Stomach smooth muscle (tissue), 2 donors: Measurements from ENCODE around the gene SNTG2.

Experiments
- H3K27ac ChIP-seq: one replicate; pipeline ENCODE4 v1.7.0; 2013; ENCODE audit warnings: mild to moderate bottlenecking, low read length, inconsistent platforms
- H3K27me3 ChIP-seq, 2 donors: one replicate each; pipeline ENCODE4 v1.7.0; 2013; ENCODE audit warnings: low read length in 2 of 2; ENCODE audit not compliant: insufficient read depth in 2 of 2, control insufficient read depth in 1 of 2
- H3K36me3 ChIP-seq, 2 donors: one replicate each; pipeline ENCODE4 v1.7.0; 2013; ENCODE audit warnings: low read length in 2 of 2; ENCODE audit not compliant: control insufficient read depth in 2 of 2, insufficient read depth in 2 of 2
- H3K4me1 ChIP-seq: one replicate; pipeline ENCODE4 v1.7.0; 2013; ENCODE audit warnings: low read length; ENCODE audit not compliant: control insufficient read depth, insufficient read depth
- H3K4me3 ChIP-seq, 2 donors: one replicate each; pipeline ENCODE4 v1.7.0; 2013; ENCODE audit warnings: low read length in 2 of 2
- H3K9ac ChIP-seq, 2 donors: one replicate each; pipeline ENCODE4 v1.7.0; 2013; ENCODE audit warnings: low read length in 2 of 2, mild to moderate bottlenecking in 1 of 2
- H3K9me3 ChIP-seq, 2 donors: one replicate each; pipeline ENCODE4 v1.7.0; 2013; ENCODE audit warnings: low read length in 2 of 2; ENCODE audit not compliant: control insufficient read depth in 2 of 2
- donor health status: healthy.
- donor health status: Pancreatic carcinoma.

Gene SNTG2

DNA sequence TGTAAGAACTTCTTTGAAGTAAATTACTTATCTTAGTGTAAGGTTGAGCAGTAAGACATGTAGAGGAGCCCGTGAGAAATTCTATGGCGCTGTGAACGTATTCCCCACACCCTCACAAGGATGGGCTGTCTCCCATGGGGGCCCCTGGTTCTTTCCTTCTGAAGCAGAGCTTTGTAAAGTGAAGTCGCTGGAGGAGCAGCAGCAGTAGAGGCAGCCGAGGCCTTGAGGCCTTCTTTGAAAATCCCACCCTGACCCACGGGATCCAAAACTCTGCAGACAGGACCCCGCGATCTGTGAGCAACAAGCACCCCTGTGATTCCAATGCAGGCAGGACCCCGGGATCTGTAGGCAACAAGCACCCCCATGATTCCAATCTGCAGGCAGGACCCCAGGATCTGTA is 23.8 kb upstream of the SNTG2 start:
- no peaks in the 10 kb centered on the region for H3K36me3 ChIP-seq
- H3K4me1 ChIP-seq: no peaks in the 10 kb centered on the region
- peaks cover 0 to 2% of the 10 kb centered on the region in 2 donors for H3K27me3 ChIP-seq
- no peak overlapping the region for H3K27ac ChIP-seq
- no peaks in the 10 kb centered on the region for H3K9me3 ChIP-seq
- H3K9ac ChIP-seq: no peak overlapping the region
- no peak overlapping the region for H3K4me3 ChIP-seq

DNA sequence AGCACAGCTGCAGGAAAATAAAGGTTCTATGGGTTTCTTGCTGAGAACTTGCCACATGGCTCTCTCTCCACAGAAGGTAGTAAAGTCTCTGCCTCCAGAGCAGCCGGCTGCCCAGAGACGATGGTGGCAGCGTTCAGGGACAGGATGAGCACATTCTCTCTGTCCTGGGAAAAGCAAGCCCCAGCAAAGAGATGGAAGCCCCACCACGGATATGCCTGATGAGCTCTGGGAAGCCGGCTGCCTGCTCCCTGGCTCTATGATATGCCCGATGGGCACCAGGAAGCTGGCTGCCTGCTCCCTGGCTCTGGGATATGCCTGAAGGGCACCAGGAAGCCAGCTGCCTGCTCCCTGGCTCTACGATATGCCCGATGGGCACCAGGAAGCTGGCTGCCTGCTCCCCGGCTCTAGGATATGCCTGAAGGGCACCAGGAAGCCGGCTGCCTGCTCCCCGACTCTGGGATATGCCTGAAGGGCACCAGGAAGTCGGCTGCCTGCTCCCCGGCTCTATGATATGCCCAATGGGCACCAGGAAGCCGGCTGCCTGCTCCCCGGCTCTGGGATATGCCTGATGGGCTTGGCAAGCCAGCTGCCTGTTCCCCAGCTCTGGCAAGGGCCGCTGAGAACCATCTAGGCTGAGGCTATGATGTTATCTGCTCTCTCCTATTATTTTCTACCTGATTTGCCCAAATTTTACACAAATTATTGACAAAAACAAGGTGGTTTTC is 21.5 kb upstream of the SNTG2 start:
- Histone ChIP-seq H3K27ac (no peak overlapping the region), H3K9ac (no peak overlapping the region), H3K4me3 (no peak overlapping the region), H3K36me3 (no peaks in the 10 kb centered on the region), H3K4me1 (no peaks in the 10 kb centered on the region), H3K27me3 (peaks cover 0 to 2% of the 10 kb centered on the region in 2 donors), H3K9me3 (no peaks in the 10 kb centered on the region)

DNA sequence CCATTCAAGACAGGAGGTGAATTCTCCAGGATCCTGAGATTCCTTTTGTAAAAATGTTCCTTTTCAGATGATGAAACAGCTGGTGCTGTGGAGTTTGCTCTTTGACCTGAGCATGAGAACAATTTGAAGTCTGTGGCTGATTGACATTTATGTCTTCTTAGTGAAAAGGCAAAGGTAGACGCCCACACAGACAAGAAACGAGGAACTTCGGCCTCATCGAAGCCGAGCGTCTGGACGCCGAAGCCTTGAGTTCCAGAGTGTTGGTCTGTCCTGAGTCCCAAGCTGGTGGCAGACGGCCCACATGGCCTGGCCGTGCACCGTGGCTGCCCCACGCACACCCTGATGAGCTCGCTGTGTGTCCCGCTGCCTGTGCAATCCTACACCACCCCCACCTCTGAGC is 20.7 kb upstream of the SNTG2 start:
- H3K9me3 ChIP-seq: no peaks in the 10 kb centered on the region
- no peaks in the 10 kb centered on the region for H3K36me3 ChIP-seq
- H3K4me1 ChIP-seq: no peaks in the 10 kb centered on the region
- H3K27me3 ChIP-seq: peaks cover 0 to 2% of the 10 kb centered on the region in 2 donors
- H3K4me3 ChIP-seq: no peak overlapping the region
- H3K9ac ChIP-seq: no peak overlapping the region
- no peak overlapping the region for H3K27ac ChIP-seq

DNA sequence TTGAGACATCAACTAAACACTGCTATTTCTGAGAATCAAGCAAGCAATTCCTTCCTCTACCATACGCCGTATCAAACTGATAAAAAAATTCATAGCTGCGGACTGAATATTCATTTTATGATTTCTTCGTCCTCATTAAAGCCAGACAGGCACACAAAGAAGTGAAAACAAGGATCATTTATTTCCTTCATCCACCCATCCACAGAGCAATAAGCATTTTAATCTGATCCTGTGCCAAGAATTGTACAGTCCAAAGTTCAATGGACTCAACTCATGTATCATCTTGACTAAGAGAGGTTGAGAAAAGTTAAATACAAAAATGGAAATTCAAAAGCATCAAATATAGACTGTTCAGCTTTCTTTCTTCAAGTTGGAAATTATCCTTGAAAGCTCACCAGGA is 19.7 kb upstream of the SNTG2 start:
- Histone ChIP-seq H3K9ac (no peak overlapping the region), H3K36me3 (no peaks in the 10 kb centered on the region), H3K9me3 (no peaks in the 10 kb centered on the region), H3K4me1 (no peaks in the 10 kb centered on the region), H3K4me3 (no peak overlapping the region), H3K27me3 (no peaks in the 10 kb centered on the region), H3K27ac (no peak overlapping the region)

DNA sequence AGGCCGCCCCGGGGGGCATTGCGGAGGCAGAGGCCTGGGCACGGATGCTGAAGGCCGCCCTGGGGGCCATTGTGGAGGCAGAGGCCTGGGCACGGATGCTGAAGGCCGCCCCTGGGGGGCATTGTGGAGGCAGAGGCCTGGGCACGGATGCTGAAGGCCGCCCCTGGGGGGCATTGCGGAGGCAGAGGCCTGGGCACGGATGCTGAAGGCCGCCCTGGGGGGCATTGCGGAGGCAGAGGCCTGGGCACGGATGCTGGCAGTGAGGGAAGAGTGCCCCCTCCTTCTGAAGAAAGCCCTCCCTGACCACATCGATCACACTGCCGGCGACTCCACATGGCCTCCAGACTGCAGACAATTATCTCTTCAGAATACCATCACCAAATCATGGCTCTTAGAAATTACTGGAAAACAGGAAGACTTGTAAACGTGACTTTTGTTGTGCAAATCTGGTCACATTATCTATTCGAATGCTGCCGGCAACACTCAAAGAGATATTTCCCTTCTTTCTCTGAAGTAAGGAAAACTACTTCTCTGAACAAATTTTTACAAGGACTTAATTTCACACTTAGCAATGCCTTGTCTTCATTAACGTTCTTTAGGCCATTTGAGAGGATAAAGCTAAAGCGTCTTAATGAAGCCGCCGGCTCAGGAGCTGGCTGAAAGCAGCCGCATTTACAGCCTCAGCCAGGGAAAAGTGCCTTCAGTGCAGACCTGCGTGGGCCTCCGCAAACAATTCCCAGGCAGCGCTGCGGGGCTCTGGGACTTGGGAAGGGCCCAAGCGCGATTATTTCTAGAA is 18.1 kb upstream of the SNTG2 start:
- H3K4me3 ChIP-seq: no peak overlapping the region
- H3K9ac ChIP-seq: no peak overlapping the region
- H3K27ac ChIP-seq: no peak overlapping the region
- no peaks in the 10 kb centered on the region for H3K27me3 ChIP-seq
- H3K36me3 ChIP-seq: no peaks in the 10 kb centered on the region
- no peaks in the 10 kb centered on the region for H3K4me1 ChIP-seq
- H3K9me3 ChIP-seq: no peaks in the 10 kb centered on the region

DNA sequence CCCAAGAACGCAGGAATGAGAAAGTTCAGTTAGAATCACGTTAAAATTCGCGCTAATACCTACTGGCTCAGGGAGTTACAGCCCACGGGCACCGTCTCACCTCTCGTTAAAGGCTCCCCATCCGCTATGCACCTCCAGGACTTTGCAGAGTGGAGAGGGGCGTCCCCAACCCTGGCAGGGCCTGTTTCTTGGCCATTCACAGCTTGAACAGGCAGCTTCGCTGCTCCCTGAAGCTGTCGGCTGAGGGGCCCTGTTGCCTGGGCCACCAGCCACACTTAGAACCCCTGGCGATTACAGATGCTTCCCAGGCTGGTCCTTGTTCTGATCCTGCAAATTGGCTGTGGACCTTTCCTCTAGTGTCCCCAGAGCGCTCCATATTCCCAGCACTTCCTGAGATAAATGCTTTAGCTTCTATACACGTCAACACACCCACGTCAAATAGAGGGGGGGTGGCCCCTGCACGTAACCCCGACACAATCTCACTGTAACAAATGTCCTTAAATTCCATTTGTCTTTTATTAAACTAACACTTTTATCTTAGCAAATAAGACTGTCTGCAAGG is 16.8 kb upstream of the SNTG2 start:
- Histone ChIP-seq H3K36me3 (no peaks in the 10 kb centered on the region), H3K9me3 (no peaks in the 10 kb centered on the region), H3K27ac (no peak overlapping the region), H3K4me1 (no peaks in the 10 kb centered on the region), H3K9ac (no peak overlapping the region), H3K4me3 (no peak overlapping the region), H3K27me3 (no peaks in the 10 kb centered on the region)

DNA sequence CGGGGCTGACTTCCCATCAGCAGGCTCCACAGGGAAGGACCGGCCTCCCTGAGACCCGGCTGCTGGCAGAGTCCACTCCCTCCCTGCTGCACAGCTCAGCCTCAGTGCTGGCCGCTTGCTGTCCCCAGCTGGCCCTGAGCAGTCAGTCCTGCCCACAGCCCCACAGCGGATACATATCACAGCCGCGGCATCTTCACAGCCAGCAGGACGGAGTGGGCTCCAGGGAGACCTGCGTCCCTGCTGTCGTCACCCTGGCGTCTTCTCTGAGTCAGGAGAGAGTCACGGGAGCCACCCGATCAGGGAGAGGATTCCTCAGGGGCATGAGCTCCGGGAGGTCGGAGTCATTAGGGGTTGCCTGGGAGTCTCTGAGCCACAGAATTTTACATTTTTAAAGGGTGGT is 13.1 kb upstream of the SNTG2 start:
- no peak overlapping the region for H3K9ac ChIP-seq
- H3K27me3 ChIP-seq: peaks cover 0 to 3% of the 10 kb centered on the region in 2 donors
- H3K4me1 ChIP-seq: no peaks in the 10 kb centered on the region
- no peaks in the 10 kb centered on the region for H3K36me3 ChIP-seq
- H3K27ac ChIP-seq: no peak overlapping the region
- H3K4me3 ChIP-seq: no peak overlapping the region
- no peaks in the 10 kb centered on the region for H3K9me3 ChIP-seq

DNA sequence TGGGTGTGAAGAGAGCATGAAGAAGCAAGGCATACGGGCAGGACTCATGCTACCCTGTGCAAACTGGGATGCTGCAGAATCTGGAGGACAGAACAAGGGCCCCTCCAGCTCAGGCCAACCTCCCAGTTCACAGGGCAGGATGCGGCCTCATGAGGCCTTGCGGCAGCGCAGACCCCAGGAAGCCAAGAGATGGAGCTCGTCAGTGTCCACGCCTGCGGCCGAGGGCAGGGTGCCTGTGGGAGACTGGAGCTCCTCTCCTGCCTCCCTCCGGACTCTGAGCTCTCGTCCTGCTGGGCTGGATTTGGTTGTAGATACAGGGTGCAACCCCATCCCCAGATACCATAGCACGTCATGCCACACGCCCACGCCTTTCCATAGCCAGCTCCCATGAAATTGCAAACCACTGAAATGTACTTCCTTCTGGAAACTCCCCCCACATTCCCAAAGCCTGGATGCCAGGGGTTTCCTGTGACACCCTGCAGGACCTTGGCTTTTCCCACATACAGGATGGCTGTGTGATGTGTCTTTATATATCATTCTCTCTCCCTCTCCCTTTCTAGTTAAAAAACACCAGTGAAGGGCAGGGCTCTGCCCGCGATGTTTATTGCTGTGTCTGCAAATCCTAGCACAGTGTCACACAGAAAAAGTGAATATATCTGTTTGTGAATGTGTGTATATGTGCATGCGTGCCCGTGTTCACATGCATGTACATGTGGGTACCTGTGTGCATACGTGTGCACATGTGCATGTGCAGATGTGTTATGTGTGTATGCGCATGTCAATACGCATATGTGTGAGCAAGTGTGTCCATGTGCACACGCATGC is 12.3 kb upstream of the SNTG2 start:
- no peak overlapping the region for H3K27ac ChIP-seq
- no peak overlapping the region for H3K9ac ChIP-seq
- peaks cover 0 to 3% of the 10 kb centered on the region in 2 donors for H3K27me3 ChIP-seq
- H3K4me3 ChIP-seq: no peak overlapping the region
- no peaks in the 10 kb centered on the region for H3K36me3 ChIP-seq
- no peaks in the 10 kb centered on the region for H3K9me3 ChIP-seq
- no peaks in the 10 kb centered on the region for H3K4me1 ChIP-seq

DNA sequence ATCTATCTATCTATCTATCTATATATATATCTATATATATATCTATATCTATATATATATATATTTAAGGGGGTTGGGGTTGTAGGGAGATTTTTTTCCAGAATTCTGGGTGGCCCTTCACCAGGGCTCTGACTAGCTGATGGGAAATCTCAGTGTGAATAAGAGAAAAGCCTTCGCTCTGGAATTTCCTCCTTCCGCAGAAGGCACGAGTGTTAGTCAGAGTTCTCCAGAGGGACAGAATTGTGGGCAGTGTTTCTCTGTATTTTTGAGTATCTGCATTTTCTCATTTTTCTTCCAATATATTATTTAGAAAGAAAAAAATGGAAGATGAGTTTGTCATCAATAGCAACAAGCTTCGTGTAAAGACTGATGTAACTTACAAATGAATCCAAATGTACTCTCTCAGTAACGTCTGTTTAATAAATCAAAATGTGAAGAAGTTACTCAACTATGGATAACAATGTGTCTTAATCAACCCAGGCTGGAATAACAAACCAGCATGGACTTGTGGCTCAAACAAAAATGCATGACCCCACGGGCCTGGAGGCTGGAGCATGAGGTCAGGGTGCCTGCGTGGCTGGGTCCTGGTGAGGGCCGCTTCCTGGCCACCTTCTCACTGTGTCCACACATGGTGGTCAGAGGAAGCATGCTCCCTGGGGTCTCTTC is 10.6 kb upstream of the SNTG2 start:
- H3K27me3 ChIP-seq: peaks cover 2 to 6% of the 10 kb centered on the region in 2 donors
- peaks cover 6% of the 10 kb centered on the region in 2 donors for H3K9me3 ChIP-seq
- no peak overlapping the region for H3K27ac ChIP-seq
- H3K4me1 ChIP-seq: no peaks in the 10 kb centered on the region
- no peak overlapping the region for H3K4me3 ChIP-seq
- H3K9ac ChIP-seq: no peak overlapping the region
- H3K36me3 ChIP-seq: no peaks in the 10 kb centered on the region

DNA sequence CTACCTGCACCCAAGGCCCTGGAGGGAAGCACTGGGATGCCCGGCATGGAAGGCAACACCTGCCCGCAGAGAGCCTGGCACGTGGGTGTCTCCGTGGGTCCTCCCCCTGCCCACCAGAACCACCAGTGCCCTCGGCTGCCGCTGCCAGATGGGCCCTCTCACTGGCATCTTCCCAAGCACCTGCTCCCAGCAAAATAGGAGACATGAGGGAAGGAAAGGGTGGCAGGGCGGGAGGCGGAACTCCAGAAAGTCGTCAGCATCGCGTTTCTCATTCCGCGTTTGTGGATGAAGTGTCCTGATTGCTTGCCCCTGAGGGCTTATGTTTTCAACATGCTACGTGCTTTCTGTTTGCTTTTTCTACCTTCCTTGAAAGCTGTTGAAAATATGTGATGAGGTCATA is 8.8 kb upstream of the SNTG2 start:
- H3K4me1 ChIP-seq: no peaks in the 10 kb centered on the region
- H3K27me3 ChIP-seq: peaks cover 2 to 7% of the 10 kb centered on the region in 2 donors
- no peak overlapping the region for H3K27ac ChIP-seq
- no peak overlapping the region for H3K4me3 ChIP-seq
- peaks cover 6 to 7% of the 10 kb centered on the region in 2 donors for H3K9me3 ChIP-seq
- no peaks in the 10 kb centered on the region for H3K36me3 ChIP-seq
- no peak overlapping the region for H3K9ac ChIP-seq
